K562 (cell line): ENCODE data around the gene SLC2A9. TPM values are rescaled to one million over a fixed set of nuclear protein-coding genes. Genes with fewer than 3 reads are reported as not detected.

Source experiments
- ARID2 ChIP-seq: fragments of 450-650 bp; IDR thresholded peaks from 2 replicates; pipeline ENCODE4 v1.6.1; 2017; ENCODE audit warnings: antibody characterized with exemption, mild to moderate bottlenecking
- CC2D1A ChIP-seq: fragments of 450-650 bp; IDR thresholded peaks from 2 replicates; pipeline ENCODE4 v1.6.1; 2017; ENCODE audit warnings: mild to moderate bottlenecking
- CHD1 ChIP-seq: fragments of 200-600 bp; sonication (generic); IDR thresholded peaks from one replicate; pipeline ENCODE4 v1.6.1; 2012; ENCODE audit warnings: mild to moderate bottlenecking, moderate library complexity, low read length, inconsistent platforms
- ESRRA ChIP-seq: fragments of 450-650 bp; IDR thresholded peaks from 2 replicates; pipeline ENCODE4 v1.6.1; 2014; ENCODE audit warnings: low read depth, mild to moderate bottlenecking, moderate library complexity, borderline replicate concordance
- HDAC1 ChIP-seq, 2 experiments: fragments of 450-650 bp; IDR thresholded peaks; 2 replicates each; pipeline ENCODE4 v1.6.1; 2016 to 2017; ENCODE audit warnings: inconsistent platforms in 1 of 2, mild to moderate bottlenecking in 1 of 2, moderate library complexity in 1 of 2
- HSF4 ChIP-seq: fragments of 250-450 bp; sonication (Bioruptor Pico); IDR thresholded peaks from 2 replicates; pipeline ENCODE4 v2.1.2; 2022; ENCODE audit warnings: mild to moderate bottlenecking, moderate library complexity, borderline replicate concordance
- MYBL2 ChIP-seq, 2 experiments: fragments of 450-650 bp in 1 of 2; sonication (generic) in 1 of 2; formaldehyde crosslinking in 1 of 2; IDR thresholded peaks; 2 replicates each; pipeline versions ENCODE4 v1.6.1 to v1.8.1; 2017 to 2022; ENCODE audit warnings: borderline replicate concordance in 1 of 2, inconsistent platforms in 1 of 2, low read depth in 1 of 2, mild to moderate bottlenecking in 1 of 2, missing genetic modification reagents in 1 of 2, moderate library complexity in 1 of 2
- NR2C2 ChIP-seq, 2 experiments: fragments of 200-800 bp in 1 of 2; sonication (Bioruptor generic) in 1 of 2; sonication (generic) in 1 of 2; formaldehyde crosslinking in 1 of 2; IDR thresholded peaks; 2 replicates each; pipeline versions ENCODE4 v1.6.1 to v1.8.0; 2016 to 2022; ENCODE audit warnings: mild to moderate bottlenecking in 1 of 2, missing compliant biosample characterization in 1 of 2, missing genetic modification characterization in 1 of 2, missing genetic modification reagents in 1 of 2
- POLR2A ChIP-seq: fragments of 450-650 bp; conservative IDR thresholded peaks from 2 replicates; pipeline ENCODE4 v1.6.1; 2016
- SNRNP70 ChIP-seq: fragments of 200-400 bp; formaldehyde crosslinking; optimal IDR thresholded peaks from 2 replicates; pipeline ENCODE3; 2017; ENCODE audit warnings: low read depth, low read length
- TOE1 ChIP-seq, 2 experiments: fragments of 450-650 bp in 1 of 2; sonication (generic) in 1 of 2; formaldehyde crosslinking in 1 of 2; IDR thresholded peaks; 2 replicates each; pipeline versions ENCODE4 v1.7.1 to v1.8.0; 2016 to 2022; ENCODE audit warnings: borderline replicate concordance in 2 of 2, mild to moderate bottlenecking in 2 of 2, antibody characterized with exemption in 1 of 2, inconsistent platforms in 1 of 2, low read depth in 1 of 2, missing genetic modification reagents in 1 of 2, moderate library complexity in 1 of 2
- U2AF1 ChIP-seq: fragments of 200-400 bp; formaldehyde crosslinking; optimal IDR thresholded peaks from 2 replicates; pipeline ENCODE3; 2017; ENCODE audit warnings: mild to moderate bottlenecking, low read depth, low read length, moderate library complexity
- polyA plus RNA-seq, 8 experiments: library from polyadenylated mRNA; depleted of rRNA in 4 of 8; stranded (reverse) in 5 of 8; unstranded in 3 of 8; fragments of >200 nt; fragmentation: Nextera tagmentation in 2 of 8; fragmentation: Illumina TruSeq in 1 of 8; extraction: Ambion mirVana in 2 of 8; extraction: Trizol in 1 of 8; gene quantifications; 2 replicates each; pipeline versions ENCODE4 v1.2.1 to v1.2.3, GENCODE V29; 2011 to 2014; ENCODE audit warnings: inconsistent platforms in 1 of 8, missing spikeins in 1 of 8
- total RNA-seq, 7 experiments: library from RNA; depleted of rRNA in 6 of 7; stranded (reverse); fragments of >200 nt in 6 of 7; fragmentation: Illumina TruSeq in 2 of 7; extraction: Trizol in 2 of 7; gene quantifications; 2 replicates each; pipeline versions ENCODE4 v1.2.1 to v1.2.3, GENCODE V29; 2011 to 2021; ENCODE audit warnings: low replicate concordance in 1 of 7
- TF ChIP-seq, protein P1 (sequence below): fragments of 250-450 bp; sonication (Bioruptor Pico); IDR thresholded peaks from 2 replicates; pipeline ENCODE4 v1.5.0; 2020; ENCODE audit warnings: mild to moderate bottlenecking, borderline replicate concordance
- TF ChIP-seq, protein P2 (sequence below): fragments of 250-450 bp; sonication (Bioruptor Pico); IDR thresholded peaks from 2 replicates; pipeline ENCODE4 v1.4.0; 2020; ENCODE audit warnings: mild to moderate bottlenecking, moderate library complexity, borderline replicate concordance
- TF ChIP-seq, protein P3 (sequence below): fragments of 250-450 bp; sonication (Bioruptor Pico); IDR thresholded peaks from 2 replicates; pipeline ENCODE4 v1.4.0; 2020

SLC2A9 gene
- total and polyA plus RNA-seq, 9 of the 15 experiments (the other 6 are each of a cell fraction or from before 2014, with no cell fraction given): 0.15 to 1.9 (median 0.76) TPM

DNA sequence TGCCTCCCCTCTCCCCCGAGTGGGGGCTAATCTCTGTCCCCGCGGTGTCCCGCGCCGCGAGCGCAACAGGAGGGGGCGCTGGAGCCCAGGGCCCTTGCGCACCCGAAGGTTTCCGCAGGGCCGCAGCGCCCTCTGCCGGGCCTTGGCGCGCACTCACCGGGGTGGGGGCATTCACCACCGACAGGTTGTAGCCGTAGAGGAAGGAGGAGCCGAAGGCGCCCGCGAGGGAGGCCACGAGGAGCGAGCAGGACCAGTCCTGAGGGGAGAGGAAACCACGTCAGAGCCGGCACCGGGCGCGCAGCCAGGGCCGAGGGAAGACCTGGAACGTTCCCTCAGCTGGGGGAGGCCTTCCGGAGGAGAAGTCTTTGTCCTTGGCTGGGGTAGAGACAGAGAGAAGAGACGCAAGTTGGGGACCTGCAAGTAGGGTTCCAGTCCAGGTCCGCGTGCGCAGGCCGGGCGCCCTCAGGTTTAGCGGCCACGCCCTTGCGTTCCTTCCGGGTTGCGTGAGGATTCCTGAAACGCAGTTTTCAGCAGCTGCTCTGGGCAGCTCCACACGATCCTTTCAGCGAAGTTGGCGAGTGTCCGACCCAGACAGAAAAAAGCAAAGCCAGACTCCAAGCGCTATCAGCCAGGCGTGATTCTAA lies 2.4 kb downstream of the SLC2A9 start (continued):
- TF ChIP-seq, protein P1, sequence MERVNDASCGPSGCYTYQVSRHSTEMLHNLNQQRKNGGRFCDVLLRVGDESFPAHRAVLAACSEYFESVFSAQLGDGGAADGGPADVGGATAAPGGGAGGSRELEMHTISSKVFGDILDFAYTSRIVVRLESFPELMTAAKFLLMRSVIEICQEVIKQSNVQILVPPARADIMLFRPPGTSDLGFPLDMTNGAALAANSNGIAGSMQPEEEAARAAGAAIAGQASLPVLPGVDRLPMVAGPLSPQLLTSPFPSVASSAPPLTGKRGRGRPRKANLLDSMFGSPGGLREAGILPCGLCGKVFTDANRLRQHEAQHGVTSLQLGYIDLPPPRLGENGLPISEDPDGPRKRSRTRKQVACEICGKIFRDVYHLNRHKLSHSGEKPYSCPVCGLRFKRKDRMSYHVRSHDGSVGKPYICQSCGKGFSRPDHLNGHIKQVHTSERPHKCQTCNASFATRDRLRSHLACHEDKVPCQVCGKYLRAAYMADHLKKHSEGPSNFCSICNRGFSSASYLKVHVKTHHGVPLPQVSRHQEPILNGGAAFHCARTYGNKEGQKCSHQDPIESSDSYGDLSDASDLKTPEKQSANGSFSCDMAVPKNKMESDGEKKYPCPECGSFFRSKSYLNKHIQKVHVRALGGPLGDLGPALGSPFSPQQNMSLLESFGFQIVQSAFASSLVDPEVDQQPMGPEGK: no peak
- TF ChIP-seq POLR2A: peak; percentile 66
- TF ChIP-seq NR2C2 (CRISPR knock-in tag; IDR thresholded peaks at IDR 0.05): peak; percentile 5; the same call in 1 of the 2 replicates
- TF ChIP-seq NR2C2 (tag; IDR thresholded peaks at IDR 0.05): peak; percentile 47; the same call in 1 of the 2 replicates
- peak in 1 of 2 experiments; percentile 60; a peak in 1 of 4 replicates for TF ChIP-seq HDAC1 (IDR thresholded peaks at IDR 0.05)
- TF ChIP-seq, protein P2, sequence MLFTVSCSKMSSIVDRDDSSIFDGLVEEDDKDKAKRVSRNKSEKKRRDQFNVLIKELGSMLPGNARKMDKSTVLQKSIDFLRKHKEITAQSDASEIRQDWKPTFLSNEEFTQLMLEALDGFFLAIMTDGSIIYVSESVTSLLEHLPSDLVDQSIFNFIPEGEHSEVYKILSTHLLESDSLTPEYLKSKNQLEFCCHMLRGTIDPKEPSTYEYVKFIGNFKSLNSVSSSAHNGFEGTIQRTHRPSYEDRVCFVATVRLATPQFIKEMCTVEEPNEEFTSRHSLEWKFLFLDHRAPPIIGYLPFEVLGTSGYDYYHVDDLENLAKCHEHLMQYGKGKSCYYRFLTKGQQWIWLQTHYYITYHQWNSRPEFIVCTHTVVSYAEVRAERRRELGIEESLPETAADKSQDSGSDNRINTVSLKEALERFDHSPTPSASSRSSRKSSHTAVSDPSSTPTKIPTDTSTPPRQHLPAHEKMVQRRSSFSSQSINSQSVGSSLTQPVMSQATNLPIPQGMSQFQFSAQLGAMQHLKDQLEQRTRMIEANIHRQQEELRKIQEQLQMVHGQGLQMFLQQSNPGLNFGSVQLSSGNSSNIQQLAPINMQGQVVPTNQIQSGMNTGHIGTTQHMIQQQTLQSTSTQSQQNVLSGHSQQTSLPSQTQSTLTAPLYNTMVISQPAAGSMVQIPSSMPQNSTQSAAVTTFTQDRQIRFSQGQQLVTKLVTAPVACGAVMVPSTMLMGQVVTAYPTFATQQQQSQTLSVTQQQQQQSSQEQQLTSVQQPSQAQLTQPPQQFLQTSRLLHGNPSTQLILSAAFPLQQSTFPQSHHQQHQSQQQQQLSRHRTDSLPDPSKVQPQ: no peak
- TF ChIP-seq CHD1: no peak
- TF ChIP-seq MYBL2 (IDR thresholded peaks at IDR 0.05; ENCODE audit: low read depth): no peak
- no peak for TF ChIP-seq MYBL2 (CRISPR knock-in tag; IDR thresholded peaks at IDR 0.05; ENCODE audit: borderline replicate concordance)
- no peak for TF ChIP-seq HSF4
- TF ChIP-seq TOE1 (IDR thresholded peaks at IDR 0.05; ENCODE audit: borderline replicate concordance): peak; percentile 42; the same call in 1 of the 2 replicates
- TF ChIP-seq TOE1 (CRISPR knock-in tag; IDR thresholded peaks at IDR 0.05; ENCODE audit: borderline replicate concordance, low read depth): no peak
- TF ChIP-seq ESRRA: peak; percentile 48; the same call in 1 of the 2 replicates
- no peak for TF ChIP-seq U2AF1
- TF ChIP-seq SNRNP70: no peak
- TF ChIP-seq, protein P3, sequence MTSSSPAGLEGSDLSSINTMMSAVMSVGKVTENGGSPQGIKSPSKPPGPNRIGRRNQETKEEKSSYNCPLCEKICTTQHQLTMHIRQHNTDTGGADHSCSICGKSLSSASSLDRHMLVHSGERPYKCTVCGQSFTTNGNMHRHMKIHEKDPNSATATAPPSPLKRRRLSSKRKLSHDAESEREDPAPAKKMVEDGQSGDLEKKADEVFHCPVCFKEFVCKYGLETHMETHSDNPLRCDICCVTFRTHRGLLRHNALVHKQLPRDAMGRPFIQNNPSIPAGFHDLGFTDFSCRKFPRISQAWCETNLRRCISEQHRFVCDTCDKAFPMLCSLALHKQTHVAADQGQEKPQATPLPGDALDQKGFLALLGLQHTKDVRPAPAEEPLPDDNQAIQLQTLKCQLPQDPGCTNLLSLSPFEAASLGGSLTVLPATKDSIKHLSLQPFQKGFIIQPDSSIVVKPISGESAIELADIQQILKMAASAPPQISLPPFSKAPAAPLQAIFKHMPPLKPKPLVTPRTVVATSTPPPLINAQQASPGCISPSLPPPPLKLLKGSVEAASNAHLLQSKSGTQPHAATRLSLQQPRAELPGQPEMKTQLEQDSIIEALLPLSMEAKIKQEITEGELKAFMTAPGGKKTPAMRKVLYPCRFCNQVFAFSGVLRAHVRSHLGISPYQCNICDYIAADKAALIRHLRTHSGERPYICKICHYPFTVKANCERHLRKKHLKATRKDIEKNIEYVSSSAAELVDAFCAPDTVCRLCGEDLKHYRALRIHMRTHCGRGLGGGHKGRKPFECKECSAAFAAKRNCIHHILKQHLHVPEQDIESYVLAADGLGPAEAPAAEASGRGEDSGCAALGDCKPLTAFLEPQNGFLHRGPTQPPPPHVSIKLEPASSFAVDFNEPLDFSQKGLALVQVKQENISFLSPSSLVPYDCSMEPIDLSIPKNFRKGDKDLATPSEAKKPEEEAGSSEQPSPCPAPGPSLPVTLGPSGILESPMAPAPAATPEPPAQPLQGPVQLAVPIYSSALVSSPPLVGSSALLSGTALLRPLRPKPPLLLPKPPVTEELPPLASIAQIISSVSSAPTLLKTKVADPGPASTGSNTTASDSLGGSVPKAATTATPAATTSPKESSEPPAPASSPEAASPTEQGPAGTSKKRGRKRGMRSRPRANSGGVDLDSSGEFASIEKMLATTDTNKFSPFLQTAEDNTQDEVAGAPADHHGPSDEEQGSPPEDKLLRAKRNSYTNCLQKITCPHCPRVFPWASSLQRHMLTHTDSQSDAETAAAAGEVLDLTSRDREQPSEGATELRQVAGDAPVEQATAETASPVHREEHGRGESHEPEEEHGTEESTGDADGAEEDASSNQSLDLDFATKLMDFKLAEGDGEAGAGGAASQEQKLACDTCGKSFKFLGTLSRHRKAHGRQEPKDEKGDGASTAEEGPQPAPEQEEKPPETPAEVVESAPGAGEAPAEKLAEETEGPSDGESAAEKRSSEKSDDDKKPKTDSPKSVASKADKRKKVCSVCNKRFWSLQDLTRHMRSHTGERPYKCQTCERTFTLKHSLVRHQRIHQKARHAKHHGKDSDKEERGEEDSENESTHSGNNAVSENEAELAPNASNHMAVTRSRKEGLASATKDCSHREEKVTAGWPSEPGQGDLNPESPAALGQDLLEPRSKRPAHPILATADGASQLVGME: no peak
- TF ChIP-seq CC2D1A: peak; percentile 69; the same call in 1 of the 2 replicates
- TF ChIP-seq ARID2: peak; percentile 97
